OCI-LY7 (cell line): ENCODE data around the gene ABCA12.

Experiments used
- EZH2phosphoT487 ChIP-seq: fragments of 200-600 bp; sonication (generic); IDR thresholded peaks from 2 replicates; pipeline ENCODE4 v1.6.1; 2018; ENCODE audit warnings: low read depth, borderline replicate concordance, mild to moderate bottlenecking, mixed run types, antibody characterized with exemption, low read length, moderate library complexity, mixed read lengths
- TF ChIP-seq, protein P1 (sequence below): fragments of 200-600 bp; sonication (generic); conservative IDR thresholded peaks from 2 replicates; pipeline ENCODE4 v1.5.1; 2014; ENCODE audit warnings: mild to moderate bottlenecking, antibody characterized with exemption, low read length, moderate library complexity, mixed read lengths

DNA sequence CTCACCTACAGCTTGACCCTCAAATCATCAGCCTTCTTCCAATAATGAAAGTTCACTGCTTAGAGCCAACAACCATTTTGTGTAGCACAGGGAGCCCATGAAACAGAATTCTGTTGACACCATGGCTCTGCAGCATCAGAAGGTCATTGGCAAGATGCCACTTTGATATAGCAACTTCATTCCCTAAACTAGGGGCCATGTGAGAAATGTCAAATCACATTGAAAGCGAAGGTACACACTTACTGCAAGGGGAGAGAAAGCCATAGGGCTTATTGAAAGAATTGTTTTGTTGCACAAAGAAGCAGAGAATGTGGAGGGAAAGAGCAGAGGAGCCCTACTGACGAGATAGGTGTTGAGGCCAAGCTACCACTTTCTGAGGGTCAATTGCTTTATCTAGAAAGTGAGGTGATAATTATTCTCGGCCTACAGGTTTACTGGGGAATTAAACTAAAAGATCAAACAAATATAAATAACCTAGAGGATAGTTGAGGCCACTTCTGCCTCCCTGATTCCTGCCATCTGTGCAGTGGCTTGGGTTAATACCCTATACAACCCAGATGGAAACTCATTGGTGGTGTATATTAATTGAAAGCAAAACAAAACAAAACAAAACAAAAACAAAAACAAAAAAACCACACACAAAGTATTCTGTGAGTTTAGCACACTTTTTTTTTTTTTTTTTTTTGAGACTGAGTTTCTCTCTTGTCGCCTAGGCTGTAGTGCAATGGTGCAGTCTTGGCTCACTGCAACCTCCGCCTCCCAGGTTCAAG is 5.9 kb upstream of the ABCA12 start:
- TF ChIP-seq, protein P1, sequence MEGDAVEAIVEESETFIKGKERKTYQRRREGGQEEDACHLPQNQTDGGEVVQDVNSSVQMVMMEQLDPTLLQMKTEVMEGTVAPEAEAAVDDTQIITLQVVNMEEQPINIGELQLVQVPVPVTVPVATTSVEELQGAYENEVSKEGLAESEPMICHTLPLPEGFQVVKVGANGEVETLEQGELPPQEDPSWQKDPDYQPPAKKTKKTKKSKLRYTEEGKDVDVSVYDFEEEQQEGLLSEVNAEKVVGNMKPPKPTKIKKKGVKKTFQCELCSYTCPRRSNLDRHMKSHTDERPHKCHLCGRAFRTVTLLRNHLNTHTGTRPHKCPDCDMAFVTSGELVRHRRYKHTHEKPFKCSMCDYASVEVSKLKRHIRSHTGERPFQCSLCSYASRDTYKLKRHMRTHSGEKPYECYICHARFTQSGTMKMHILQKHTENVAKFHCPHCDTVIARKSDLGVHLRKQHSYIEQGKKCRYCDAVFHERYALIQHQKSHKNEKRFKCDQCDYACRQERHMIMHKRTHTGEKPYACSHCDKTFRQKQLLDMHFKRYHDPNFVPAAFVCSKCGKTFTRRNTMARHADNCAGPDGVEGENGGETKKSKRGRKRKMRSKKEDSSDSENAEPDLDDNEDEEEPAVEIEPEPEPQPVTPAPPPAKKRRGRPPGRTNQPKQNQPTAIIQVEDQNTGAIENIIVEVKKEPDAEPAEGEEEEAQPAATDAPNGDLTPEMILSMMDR: no peak
- no peak for TF ChIP-seq EZH2phosphoT487
